H1 (cell line): ENCODE measurements around the gene HMCN1. TPM values are rescaled to one million over a fixed set of nuclear protein-coding genes. Genes with fewer than 3 reads are reported as not detected.

Source experiments
- CTCF ChIA-PET: fragments of 300-600 bp; sonication (Branson Sonifier 250); formaldehyde crosslinking; loops from one replicate; lab custom pipeline; 2021; ENCODE audit not compliant: partially characterized antibody; lab: Charles Lee
- POLR2A ChIA-PET: fragments of 300-600 bp; sonication (Branson Sonifier 250); formaldehyde crosslinking; loops from one replicate; lab custom pipeline; 2021; ENCODE audit warnings: inconsistent platforms; ENCODE audit not compliant: partially characterized antibody; lab: Charles Lee
- DNase-seq, 2 experiments: peaks; one replicate each; pipeline versions ENCODE4 v3.0.0 to v3.0.0-alpha.2; 2010 to 2022; ENCODE audit warnings: low spot score in 2 of 2, low read depth in 1 of 2, mixed read lengths in 1 of 2
- FAIRE-seq: peaks from 2 replicates; lab custom pipeline; 2011; peaks lifted over from hg19 to GRCh38; lab: Jason Lieb, UNC
- H2AFZ ChIP-seq: 2 replicates; pipeline ENCODE4 v1.8.1; 2012; ENCODE audit warnings: low read length, inconsistent platforms
- H2AK5ac ChIP-seq: 2 replicates; pipeline ENCODE4 v1.6.1; 2013; ENCODE audit warnings: low read depth, low read length
- H2BK120ac ChIP-seq: replicated peaks from 2 replicates; pipeline ENCODE3; 2013; ENCODE audit warnings: low read depth, low read length, inconsistent platforms
- H2BK12ac ChIP-seq: 2 replicates; pipeline ENCODE4 v1.6.1; 2013; ENCODE audit warnings: low read depth, low read length
- H2BK15ac ChIP-seq: 2 replicates; pipeline ENCODE4 v1.6.1; 2013; ENCODE audit warnings: low read length
- H2BK20ac ChIP-seq: 2 replicates; pipeline ENCODE4 v1.6.1; 2013; ENCODE audit warnings: low read length
- H2BK5ac ChIP-seq: 2 replicates; pipeline ENCODE4 v1.6.1; 2013; ENCODE audit warnings: low read depth, low read length
- H3K14ac ChIP-seq: 2 replicates; pipeline ENCODE4 v1.6.1; 2013; ENCODE audit warnings: inconsistent platforms; ENCODE audit not compliant: insufficient read length
- H3K18ac ChIP-seq: 2 replicates; pipeline ENCODE4 v1.6.1; 2013; ENCODE audit warnings: low read length; ENCODE audit errors: extremely low read depth
- H3K23ac ChIP-seq: 2 replicates; pipeline ENCODE4 v1.6.1; 2013; ENCODE audit warnings: inconsistent platforms; ENCODE audit not compliant: insufficient read length
- H3K23me2 ChIP-seq: 2 replicates; pipeline ENCODE4 v1.6.1; 2013; ENCODE audit warnings: low read depth, low read length
- H3K27ac ChIP-seq: 2 replicates; pipeline ENCODE4 v1.6.1; 2011; ENCODE audit warnings: low read depth, low read length, inconsistent platforms
- H3K27me3 ChIP-seq, 4 experiments: replicated peaks in 1 of 4; 1 replicate in 1 of 4; 2 replicates in 3 of 4; pipeline versions ENCODE4 v1.6.1 to v1.8.1; 2011 to 2013; ENCODE audit warnings: low read length in 3 of 4, mild to moderate bottlenecking in 3 of 4, inconsistent platforms in 2 of 4, mixed read lengths in 2 of 4, moderate library complexity in 1 of 4; ENCODE audit not compliant: control insufficient read depth in 3 of 4, insufficient read depth in 3 of 4; ENCODE audit errors: extremely low read depth in 1 of 4
- H3K36me3 ChIP-seq, 4 experiments: 2 replicates each; pipeline versions ENCODE4 v1.6.1 to v1.8.1; 2011 to 2013; ENCODE audit warnings: mild to moderate bottlenecking in 4 of 4, low read length in 3 of 4, moderate library complexity in 2 of 4, control low read depth in 1 of 4, inconsistent platforms in 1 of 4; ENCODE audit not compliant: insufficient read depth in 4 of 4, control insufficient read depth in 2 of 4
- H3K4ac ChIP-seq: replicated peaks from 2 replicates; pipeline ENCODE3; 2013; ENCODE audit warnings: low read length, low read depth, mixed read lengths, inconsistent platforms; ENCODE audit not compliant: insufficient read length
- H3K4me1 ChIP-seq, 4 experiments: replicated peaks in 1 of 4; 1 replicate in 1 of 4; 2 replicates in 3 of 4; pipeline versions ENCODE4 v1.6.1 to v1.8.1; 2011 to 2013; ENCODE audit warnings: low read length in 3 of 4, inconsistent platforms in 2 of 4, mixed read lengths in 1 of 4; ENCODE audit not compliant: insufficient read depth in 4 of 4, control insufficient read depth in 3 of 4
- H3K4me2 ChIP-seq, 2 experiments: 2 replicates each; pipeline versions ENCODE4 v1.6.1 to v1.8.1; 2011 to 2013; ENCODE audit warnings: low read depth in 2 of 2, low read length in 2 of 2, control low read depth in 1 of 2, inconsistent platforms in 1 of 2, mild to moderate bottlenecking in 1 of 2; ENCODE audit not compliant: insufficient read depth in 1 of 2
- H3K4me3 ChIP-seq, 4 experiments: fragments of 200-600, 300-600 bp in 1 of 4; sonication (generic), shearing (Covaris generic), sonication (Bioruptor Twin) in 1 of 4; 2 replicates each; pipeline versions ENCODE4 v1.5.1 to v1.8.1; 2011 to 2016; ENCODE audit warnings: low read length in 4 of 4, low read depth in 3 of 4, control low read depth in 2 of 4, inconsistent platforms in 2 of 4, mild to moderate bottlenecking in 2 of 4, mixed read lengths in 1 of 4, moderate library complexity in 1 of 4; ENCODE audit not compliant: insufficient read depth in 2 of 4; ENCODE audit errors: extremely low read depth in 1 of 4
- H3K56ac ChIP-seq: replicated peaks from 2 replicates; pipeline ENCODE3; 2013; ENCODE audit warnings: low read depth, mild to moderate bottlenecking, mixed read lengths, low read length, inconsistent platforms; ENCODE audit not compliant: insufficient read length
- H3K79me1 ChIP-seq: 2 replicates; pipeline ENCODE4 v1.6.1; 2013; ENCODE audit warnings: low read depth, low read length, control low read depth
- H3K79me2 ChIP-seq, 2 experiments: 2 replicates each; pipeline versions ENCODE4 v1.6.1 to v1.8.1; 2012 to 2013; ENCODE audit warnings: low read length in 2 of 2, mild to moderate bottlenecking in 2 of 2, inconsistent platforms in 1 of 2; ENCODE audit not compliant: insufficient read depth in 2 of 2, control insufficient read depth in 1 of 2
- H3K9ac ChIP-seq, 4 experiments: replicated peaks in 1 of 4; 1 replicate in 1 of 4; 2 replicates in 3 of 4; pipeline versions ENCODE4 v1.6.1 to v1.8.1; 2011 to 2013; ENCODE audit warnings: low read depth in 3 of 4, low read length in 3 of 4, control low read depth in 2 of 4, mild to moderate bottlenecking in 2 of 4, moderate library complexity in 2 of 4, inconsistent platforms in 1 of 4; ENCODE audit errors: extremely low read depth in 1 of 4
- H3K9me3 ChIP-seq, 2 experiments: 2 replicates each; pipeline versions ENCODE4 v1.6.1 to v1.8.1; 2012 to 2013; ENCODE audit warnings: mild to moderate bottlenecking in 2 of 2, moderate library complexity in 2 of 2, control low read depth in 1 of 2, inconsistent platforms in 1 of 2, low read depth in 1 of 2, low read length in 1 of 2, mixed read lengths in 1 of 2; ENCODE audit not compliant: insufficient read depth in 2 of 2
- H4K20me1 ChIP-seq, 2 experiments: replicated peaks in 1 of 2; 2 replicates each; pipeline versions ENCODE3 to v1.8.1; 2011 to 2013; ENCODE audit warnings: inconsistent platforms in 2 of 2, low read length in 2 of 2, mild to moderate bottlenecking in 1 of 2; ENCODE audit not compliant: insufficient read depth in 2 of 2, control insufficient read depth in 1 of 2
- H4K5ac ChIP-seq: 2 replicates; pipeline ENCODE4 v1.6.1; 2013; ENCODE audit warnings: low read length, low read depth, mixed read lengths, inconsistent platforms; ENCODE audit not compliant: insufficient read length
- H4K8ac ChIP-seq: 2 replicates; pipeline ENCODE4 v1.8.0; 2013; ENCODE audit warnings: mild to moderate bottlenecking, moderate library complexity, low read length, inconsistent platforms; ENCODE audit not compliant: insufficient read depth; ENCODE audit errors: extremely low read depth
- H4K91ac ChIP-seq: replicated peaks from 2 replicates; pipeline ENCODE3; 2013; ENCODE audit warnings: low read length, mixed read lengths, inconsistent platforms; ENCODE audit not compliant: insufficient read length
- BACH1 ChIP-seq: IDR thresholded peaks from 2 replicates; pipeline ENCODE4 v1.6.1; 2012; ENCODE audit warnings: low read length, improper control_type of control experiment
- CEBPB ChIP-seq: IDR thresholded peaks from 2 replicates; pipeline ENCODE4 v1.6.1; 2012; ENCODE audit warnings: low read depth, low read length
- CHD2 ChIP-seq: IDR thresholded peaks from 2 replicates; pipeline ENCODE4 v1.6.1; 2012; ENCODE audit warnings: low read length, improper control_type of control experiment
- EZH2 ChIP-seq: fragments of 200-600 bp; sonication (generic); IDR thresholded peaks from 2 replicates; pipeline ENCODE4 v1.7.1; 2012; ENCODE audit warnings: low read depth, mild to moderate bottlenecking, moderate library complexity, low read length, inconsistent platforms; ENCODE audit not compliant: severe bottlenecking
- GABPA ChIP-seq: IDR thresholded peaks from 2 replicates; pipeline ENCODE4 v1.6.1; 2011; ENCODE audit warnings: mild to moderate bottlenecking, low read length, moderate library complexity, borderline replicate concordance; ENCODE audit not compliant: insufficient read depth
- KDM5A ChIP-seq: fragments of 200-600 bp; IDR thresholded peaks from 2 replicates; pipeline ENCODE4 v1.7.1; 2012; ENCODE audit warnings: mild to moderate bottlenecking, low read length, inconsistent platforms, mixed read lengths
- NRF1 ChIP-seq: IDR thresholded peaks from 2 replicates; pipeline ENCODE4 v1.6.1; 2011; ENCODE audit warnings: mild to moderate bottlenecking, low read depth, low read length, improper control_type of control experiment
- RFX5 ChIP-seq: IDR thresholded peaks from 2 replicates; pipeline ENCODE4 v1.6.1; 2011; ENCODE audit warnings: low read depth, low read length, improper control_type of control experiment, borderline replicate concordance
- SP1 ChIP-seq: IDR thresholded peaks from 2 replicates; pipeline ENCODE4 v1.6.1; 2011; ENCODE audit warnings: low read depth, low read length
- SRF ChIP-seq: IDR thresholded peaks from 2 replicates; pipeline ENCODE4 v1.6.1; 2011; ENCODE audit warnings: mild to moderate bottlenecking, low read depth, low read length, moderate library complexity
- TAF7 ChIP-seq: optimal IDR thresholded peaks from 2 replicates; pipeline ENCODE3; 2011; ENCODE audit warnings: low read depth, mild to moderate bottlenecking, inconsistent platforms, low read length, moderate library complexity, borderline replicate concordance
- TEAD4 ChIP-seq: IDR thresholded peaks from 2 replicates; pipeline ENCODE4 v1.6.1; 2012; ENCODE audit warnings: low read depth, low read length, inconsistent platforms, mixed read lengths
- WGBS, 2 experiments: shearing (Covaris generic) in 1 of 2; methylation state at CpG; one replicate each; pipeline versions ENCODE4 v1.1.6 to v1.1.7; 2013 to 2015; ENCODE audit warnings: low lambda C conversion rate in 2 of 2, mixed read lengths in 2 of 2, inconsistent platforms in 1 of 2, low coverage in 1 of 2, missing lambda C conversion rate in 1 of 2; ENCODE audit not compliant: insufficient replicate concordance in 2 of 2, insufficient coverage in 1 of 2, insufficient read length in 1 of 2; ENCODE audit errors: extremely low coverage in 1 of 2, missing lambda C conversion rate in 1 of 2; 5-methylcytosine and 5-hydroxymethylcytosine counted together
- polyA plus RNA-seq, 7 experiments: library from polyadenylated mRNA; depleted of rRNA in 3 of 7; stranded (reverse) in 5 of 7; unstranded in 2 of 7; fragments of >200 nt in 5 of 7; fragments of 200-250 nt in 2 of 7; gene quantifications; 1 replicate in 5 of 7; 2 replicates in 1 of 7; 4 replicates in 1 of 7; pipeline versions ENCODE4 v1.2.1 to v1.2.3, GENCODE V29; 2011 to 2013; ENCODE audit warnings: missing spikeins in 2 of 7, mixed read lengths in 2 of 7
- total RNA-seq: library from RNA; stranded (reverse); fragmentation: NEBNext Ultra II Directional; extraction: Animal tissue kit (Norgen Biotek cat#: 25700); gene quantifications from 2 replicates; pipeline ENCODE4 v1.2.1, GENCODE V29; 2021
- TF ChIP-seq, protein P1 (sequence below): IDR thresholded peaks from 2 replicates; pipeline ENCODE4 v1.6.1; 2011; ENCODE audit warnings: low read length, improper control_type of control experiment

Gene HMCN1
- total and polyA plus RNA-seq, 2 of the 8 experiments (the other 6 are each of a cell fraction or from before 2014, with no cell fraction given), result 13.8 to 14.6 TPM

DNA sequence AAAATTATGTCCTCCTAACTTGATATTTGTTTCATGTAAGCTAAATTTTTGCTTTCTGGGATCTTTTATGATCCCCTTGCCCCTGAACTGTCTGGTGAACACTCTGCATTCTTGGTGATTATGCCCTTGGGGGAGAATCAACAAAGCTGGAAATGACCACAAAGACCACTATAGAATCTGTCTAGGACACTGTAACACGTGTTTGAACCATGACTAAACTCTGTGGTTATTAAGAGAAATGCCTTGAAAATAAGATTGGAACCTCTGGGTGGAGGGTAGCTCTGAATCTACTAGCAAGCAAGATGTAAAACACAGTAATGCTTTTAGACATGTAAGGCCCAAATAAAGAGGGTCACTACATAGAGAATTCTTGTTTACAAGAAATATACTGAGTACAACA is 237.5 kb downstream of the HMCN1 start:
- H3K4ac ChIP-seq, result no peak overlapping the region
- H3K18ac ChIP-seq, result no peak overlapping the region
- ChIA-PET POLR2A (no interaction called here), CTCF (interaction anchor here (0.6 kb wide), 1 partner anchor 20 kb away, joined by 4 read pairs; no protein-coding TSS in a partner anchor)
- H2BK12ac ChIP-seq, result no peak overlapping the region
- H2BK15ac ChIP-seq, result no peak overlapping the region
- H3K79me2 ChIP-seq, result no peaks in the 10 kb centered on the region
- H3K36me3 ChIP-seq, result no peaks in the 10 kb centered on the region
- H3K56ac ChIP-seq, result no peak overlapping the region
- no peak overlapping the region for H4K8ac ChIP-seq
- H2AK5ac ChIP-seq, result no peak overlapping the region
- H3K9me3 ChIP-seq, result no peaks in the 10 kb centered on the region
- no peak overlapping the region for H3K9ac ChIP-seq
- no peaks in the 10 kb centered on the region; the same call in 1 of the 2 replicates for H3K23me2 ChIP-seq
- H4K5ac ChIP-seq, result no peak overlapping the region
- no peak overlapping the region for H2BK5ac ChIP-seq
- H3K79me1 ChIP-seq, result no peaks in the 10 kb centered on the region
- H4K20me1 ChIP-seq, result no peaks in the 10 kb centered on the region
- no peak overlapping the region for H3K4me2 ChIP-seq
- no peaks in the 10 kb centered on the region for H3K4me1 ChIP-seq
- H3K4me3 ChIP-seq, result no peak overlapping the region
- no peak overlapping the region for H2BK120ac ChIP-seq
- H2AFZ ChIP-seq, result no peak overlapping the region
- FAIRE-seq (no peak), DNase-seq (no peak)
- H3K14ac ChIP-seq, result no peak overlapping the region
- 83% methylated on average over 1 of the region's 1 CpG; no CpG with 5 or more reads in 1 of the 2 experiments for WGBS, 2 experiments
- H3K27ac ChIP-seq, result no peak overlapping the region
- no peak overlapping the region for H4K91ac ChIP-seq
- H3K23ac ChIP-seq, result no peak overlapping the region
- H3K27me3 ChIP-seq, result no peaks in the 10 kb centered on the region
- no peak overlapping the region for H2BK20ac ChIP-seq
- TF ChIP-seq TEAD4 (no peak), NRF1 (no peak), RFX5 (no peak), GABPA (no peak), BACH1 (no peak), TAF7 (no peak), CEBPB (no peak), CHD2 (no peak), SP1 (no peak), SRF (no peak), KDM5A (no peak), EZH2 (no peak)
- TF ChIP-seq, protein P1, sequence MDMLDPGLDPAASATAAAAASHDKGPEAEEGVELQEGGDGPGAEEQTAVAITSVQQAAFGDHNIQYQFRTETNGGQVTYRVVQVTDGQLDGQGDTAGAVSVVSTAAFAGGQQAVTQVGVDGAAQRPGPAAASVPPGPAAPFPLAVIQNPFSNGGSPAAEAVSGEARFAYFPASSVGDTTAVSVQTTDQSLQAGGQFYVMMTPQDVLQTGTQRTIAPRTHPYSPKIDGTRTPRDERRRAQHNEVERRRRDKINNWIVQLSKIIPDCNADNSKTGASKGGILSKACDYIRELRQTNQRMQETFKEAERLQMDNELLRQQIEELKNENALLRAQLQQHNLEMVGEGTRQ, result no peak
